Heart left ventricle (tissue), 13 donors: ENCODE data around the gene ABTB1.

ENCODE experiments used
- CTCF ChIP-seq, 12 donors: fragments of 200-600 bp; sonication (generic) in 4 of 12; IDR thresholded peaks; one replicate each; pipeline versions ENCODE4 v1.5.0 to v1.8.0; 2018 to 2022; ENCODE audit warnings: antibody characterized with exemption in 12 of 12, mild to moderate bottlenecking in 5 of 12
- POLR2A ChIP-seq, 2 donors: fragments of 450-650 bp; IDR thresholded peaks; one replicate each; pipeline ENCODE4 v1.6.1; 2017; ENCODE audit warnings: antibody characterized with exemption in 2 of 2, mild to moderate bottlenecking in 2 of 2, moderate library complexity in 2 of 2
- donor health status: ischemic (EF 13 %, LVEDD 7.1; RV severe dilation, severe dysfunction).
- donor health status: DM: no; HTN: yes; CAD: no.
- donor health status: DM: no; HTN: no; CAD: no.
- donor health status: ischemic (EF 25% LVEDD 6.9; RV normal size, moderate dysfunction).
- donor health status: ischemic (EF 25% LVEDD 5.7; RV mildly dilated, moderate dysfunction).
- donor health status: ischemic (EF 35%, LVEDD 5.7; RV mildly dilated, moderate dysfunction).
- donor health status: nonischemic (EF 11% LVEDD 7.7; RV severe dilation, severe dysfunction).
- donor health status: DM: yes; HTN: yes; CAD: no.
- donor health status: PGD.
- donor health status: ischemic (EF 29% LVEDD 5.4; RV normal size, mild dysfunction).
- donor health status: nonischemic (EF 23%, LVEDD 6.1; RV moderate dilation, normal function).

GRCh38 chr3:127629467-127630403 is 43.0 kb upstream of the ABTB1 start:
- TF ChIP-seq POLR2A (IDR thresholded peaks at IDR 0.05) (no peak), CTCF (IDR thresholded peaks at IDR 0.05) (no peak)
